AG09319 (cell line): ENCODE measurements around the gene CLIP2.
"Not testable (repeated sequence)": the region's sequence is repeated elsewhere in the genome, so short reads cannot be mapped to it uniquely, and the experiment has no call there.

Experiments
- DNase-seq: peaks from one replicate; pipeline ENCODE4 v3.0.0-alpha.2; 2010; ENCODE audit warnings: low read depth; ENCODE audit errors: extremely low read depth
- CTCF ChIP-seq: IDR thresholded peaks from 2 replicates; pipeline ENCODE4 v1.5.1; 2011; ENCODE audit warnings: low read depth, mild to moderate bottlenecking, inconsistent platforms, low read length, moderate library complexity

Gene CLIP2

GRCh38 chr7:74417419-74417971 is 128.3 kb downstream of the CLIP2 start:
- DNase-seq = peak; percentile 36
- peak; percentile 98 for TF ChIP-seq CTCF

GRCh38 chr7:74418076-74418475 is 128.9 kb downstream of the CLIP2 start:
- no peak for DNase-seq
- no peak for TF ChIP-seq CTCF

GRCh38 chr7:74418538-74418937 is 129.3 kb downstream of the CLIP2 start:
- no peak for TF ChIP-seq CTCF
- no peak for DNase-seq

- not testable (repeated sequence) for DNase-seq
Measured at GRCh38 chr7:74419232-74419631, 130.0 kb downstream of the CLIP2 start.

- no peak for DNase-seq
- TF ChIP-seq CTCF = no peak
Measured at GRCh38 chr7:74420006-74420405, 130.8 kb downstream of the CLIP2 start.

- DNase-seq = no peak
- TF ChIP-seq CTCF = no peak
Measured at GRCh38 chr7:74424291-74424880, 135.2 kb downstream of the CLIP2 start.

GRCh38 chr7:74428023-74428422 is 138.8 kb downstream of the CLIP2 start:
- DNase-seq = no peak

More at GRCh38 chr7:74428023-74428422, 138.8 kb downstream of the CLIP2 start:
- no peak for TF ChIP-seq CTCF
